ENCODE data around the gene GPX4. TPM values are rescaled to one million over a fixed set of nuclear protein-coding genes. Genes with fewer than 3 reads are reported as not detected.

The GPX4 gene
- total RNA-seq, 1 donor from 2014 or later = 210 TPM

- no peak for TF ChIP-seq CTCF (IDR thresholded peaks at IDR 0.05; ENCODE audit: partially characterized antibody, unreplicated experiment)
- no peak overlapping the region for H3K27ac Mint-ChIP-seq (ENCODE audit: unreplicated experiment)
- DNase-seq = no peak
- peaks cover 2% of the 10 kb centered on the region for H3K27me3 Mint-ChIP-seq (ENCODE audit: unreplicated experiment)
- H3K36me3 Mint-ChIP-seq (ENCODE audit: unreplicated experiment) = no peaks in the 10 kb centered on the region
- H3K9me3 Mint-ChIP-seq (ENCODE audit: unreplicated experiment) = peaks cover 2% of the 10 kb centered on the region
- peaks cover 2% of the 10 kb centered on the region for H3K4me1 Mint-ChIP-seq (ENCODE audit: low read depth, unreplicated experiment)
- H3K4me3 Mint-ChIP-seq (ENCODE audit: unreplicated experiment) = no peak overlapping the region
Measured at GRCh38 chr19:1085676-1086442, 17.9 kb upstream of the GPX4 start.

DNA sequence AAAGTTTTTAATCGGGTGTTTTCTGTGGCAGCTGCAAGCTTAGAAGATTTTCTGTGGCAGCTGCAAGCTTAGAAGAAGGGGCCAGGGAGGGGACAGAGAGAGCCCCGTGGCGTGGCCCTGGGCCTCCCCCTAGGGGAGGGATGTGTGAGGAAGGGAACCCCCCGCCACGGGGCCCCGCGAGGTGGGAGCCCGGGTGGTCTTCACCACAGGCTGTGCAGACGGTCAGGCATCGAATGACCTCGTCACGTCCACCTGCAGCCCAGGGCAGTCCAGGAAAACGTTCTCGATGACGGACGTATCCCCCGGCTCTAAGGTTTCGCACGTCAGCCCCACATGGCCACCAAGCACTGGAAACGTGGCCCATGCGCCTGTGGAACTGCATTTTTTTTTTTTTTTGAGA is 17.2 kb upstream of the GPX4 start:
- Mint-ChIP-seq H3K9me3 (ENCODE audit: unreplicated experiment) (peaks cover 2% of the 10 kb centered on the region), H3K27ac (ENCODE audit: unreplicated experiment) (no peak overlapping the region)

DNA sequence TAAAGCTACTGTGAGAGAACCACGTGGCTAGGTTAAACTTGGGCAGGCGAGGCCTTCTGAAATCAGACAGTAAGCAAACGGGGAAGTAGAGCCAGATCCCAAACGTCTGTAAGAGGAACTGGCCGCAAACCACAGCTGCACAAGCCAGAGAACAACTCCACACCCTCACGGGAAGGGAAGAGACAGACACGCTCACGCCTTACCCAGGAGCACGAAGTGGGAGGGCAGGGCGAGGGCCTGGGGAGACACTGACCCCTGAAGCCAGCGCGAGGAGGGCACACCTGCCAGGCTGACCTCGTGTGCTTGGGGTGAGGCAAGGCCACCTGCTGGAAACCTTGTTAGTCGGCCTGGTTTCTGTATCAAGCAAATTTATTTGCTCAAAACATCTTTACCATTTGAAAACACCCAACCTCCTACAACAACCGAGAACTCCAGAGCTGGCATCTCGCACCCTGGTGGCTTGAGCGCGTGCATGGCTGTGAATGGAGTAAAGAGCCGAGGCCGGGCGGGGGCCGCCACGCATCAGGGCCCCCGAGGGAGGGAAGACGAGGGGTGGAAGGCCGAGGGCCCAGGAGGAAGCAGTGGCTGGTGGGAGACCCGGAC is 15.9 kb upstream of the GPX4 start:
- H3K27me3 Mint-ChIP-seq (ENCODE audit: unreplicated experiment) = peaks cover 2% of the 10 kb centered on the region
- no peak overlapping the region for H3K27ac Mint-ChIP-seq (ENCODE audit: unreplicated experiment)
- DNase-seq = no peak
- no peaks in the 10 kb centered on the region for H3K36me3 Mint-ChIP-seq (ENCODE audit: unreplicated experiment)
- H3K9me3 Mint-ChIP-seq (ENCODE audit: unreplicated experiment) = peaks cover 2% of the 10 kb centered on the region
- no peak overlapping the region for H3K4me3 Mint-ChIP-seq (ENCODE audit: unreplicated experiment)
- no peak for TF ChIP-seq CTCF (IDR thresholded peaks at IDR 0.05; ENCODE audit: partially characterized antibody, unreplicated experiment)
- H3K4me1 Mint-ChIP-seq (ENCODE audit: low read depth, unreplicated experiment) = peaks cover 2% of the 10 kb centered on the region

More for the DNA sequence above, 17.2 kb upstream of the GPX4 start:
- H3K27me3 Mint-ChIP-seq (ENCODE audit: unreplicated experiment) = peaks cover 2% of the 10 kb centered on the region
- no peak for DNase-seq
- peaks cover 2% of the 10 kb centered on the region for H3K4me1 Mint-ChIP-seq (ENCODE audit: low read depth, unreplicated experiment)
- H3K36me3 Mint-ChIP-seq (ENCODE audit: unreplicated experiment) = no peaks in the 10 kb centered on the region
- no peak overlapping the region for H3K4me3 Mint-ChIP-seq (ENCODE audit: unreplicated experiment)
- no peak for TF ChIP-seq CTCF (IDR thresholded peaks at IDR 0.05; ENCODE audit: partially characterized antibody, unreplicated experiment)

GRCh38 chr19:1088416-1089010 is 15.3 kb upstream of the GPX4 start:
- no peak for TF ChIP-seq CTCF (IDR thresholded peaks at IDR 0.05; ENCODE audit: partially characterized antibody, unreplicated experiment)
- Mint-ChIP-seq H3K27ac (ENCODE audit: unreplicated experiment) (no peak overlapping the region), H3K4me3 (ENCODE audit: unreplicated experiment) (no peak overlapping the region), H3K9me3 (ENCODE audit: unreplicated experiment) (peaks cover 2% of the 10 kb centered on the region), H3K36me3 (ENCODE audit: unreplicated experiment) (no peaks in the 10 kb centered on the region), H3K4me1 (ENCODE audit: low read depth, unreplicated experiment) (peaks cover 2% of the 10 kb centered on the region), H3K27me3 (ENCODE audit: unreplicated experiment) (peaks cover 1% of the 10 kb centered on the region)
- no peak for DNase-seq

Data from glutamatergic neuron (in vitro differentiated cells).